Aorta (tissue), 5 donors: ENCODE measurements around the gene ADAM23. TPM values are rescaled to one million over a fixed set of nuclear protein-coding genes. Genes with fewer than 3 reads are reported as not detected.

Source experiments
- ATAC-seq: fragments of 200-7000 bp; cut with Tn5 transposase; one replicate; pipeline ENCODE4 v1.9.1; 2022; ENCODE audit warnings: moderate library complexity; ENCODE audit not compliant: low FRiP score
- DNase-seq, 2 donors: peaks; one replicate each; pipeline ENCODE4 v3.0.0-alpha.2; 2020
- H3K27ac ChIP-seq, 2 donors: one replicate each; pipeline ENCODE4 v1.5.1; 2013; ENCODE audit warnings: low read length in 2 of 2, mild to moderate bottlenecking in 2 of 2, moderate library complexity in 2 of 2, control low read depth in 1 of 2, inconsistent platforms in 1 of 2, low read depth in 1 of 2
- H3K27me3 ChIP-seq, 2 donors: one replicate each; pipeline ENCODE4 v1.6.1; 2013; ENCODE audit warnings: control low read depth in 1 of 2, low read length in 1 of 2, mild to moderate bottlenecking in 1 of 2, moderate library complexity in 1 of 2; ENCODE audit not compliant: insufficient read depth in 2 of 2, control insufficient read depth in 1 of 2
- H3K36me3 ChIP-seq, 2 donors: one replicate each; pipeline ENCODE4 v1.6.1; 2013; ENCODE audit warnings: control low read depth in 1 of 2, low read length in 1 of 2, mild to moderate bottlenecking in 1 of 2; ENCODE audit not compliant: insufficient read depth in 2 of 2, control insufficient read depth in 1 of 2
- H3K4me1 ChIP-seq, 2 donors: one replicate each; pipeline ENCODE4 v1.6.1; 2013; ENCODE audit warnings: low read length in 2 of 2, control low read depth in 1 of 2, mild to moderate bottlenecking in 1 of 2, moderate library complexity in 1 of 2; ENCODE audit not compliant: insufficient read depth in 2 of 2, control insufficient read depth in 1 of 2
- H3K4me3 ChIP-seq, 2 donors: one replicate each; pipeline ENCODE4 v1.5.1; 2013; ENCODE audit warnings: low read length in 2 of 2, control low read depth in 1 of 2, mild to moderate bottlenecking in 1 of 2
- H3K9me3 ChIP-seq: one replicate; pipeline ENCODE4 v1.6.1; 2013; ENCODE audit warnings: mild to moderate bottlenecking, low read length; ENCODE audit not compliant: control insufficient read depth
- WGBS, 2 donors: extraction: QIAGEN DNeasy Blood & Tissue Kit; methylation state at CpG; one replicate each; pipeline ENCODE4 v1.1.7; 2013; 5-methylcytosine and 5-hydroxymethylcytosine counted together
- intact Hi-C, 2 donors: fragments of 100-400 bp; cut with DNase I; formaldehyde crosslinking; loops; one replicate each; pipeline versions ENCODE4 v1.14.2 to v1.15.0; 2022
- polyA plus RNA-seq, 2 donors: library from polyadenylated mRNA; stranded (reverse); fragments of 200-250 nt; gene quantifications; one replicate each; pipeline ENCODE4 v1.2.3, GENCODE V29; 2013
- total RNA-seq, 2 donors: library from RNA; stranded (reverse); fragmentation: NEBNext Ultra II Directional; extraction: Animal tissue kit (Norgen Biotek cat#: 25700); gene quantifications; one replicate each; pipeline ENCODE4 v1.2.1, GENCODE V29; 2021
- donor health status: healthy with polysubstance abuse.
- donor health status: Bipolar disorder and iron deficiency.
- donor health status: DM: no; HTN: no; CAD: no.
- donor health status: DM: no; HTN: no; CAD: no.
- donor health status: DM: yes; HTN: yes; CAD: no.

Gene ADAM23
- total and polyA plus RNA-seq, 4 donors = 1.0 to 11.1 (median 2.8) TPM

DNA sequence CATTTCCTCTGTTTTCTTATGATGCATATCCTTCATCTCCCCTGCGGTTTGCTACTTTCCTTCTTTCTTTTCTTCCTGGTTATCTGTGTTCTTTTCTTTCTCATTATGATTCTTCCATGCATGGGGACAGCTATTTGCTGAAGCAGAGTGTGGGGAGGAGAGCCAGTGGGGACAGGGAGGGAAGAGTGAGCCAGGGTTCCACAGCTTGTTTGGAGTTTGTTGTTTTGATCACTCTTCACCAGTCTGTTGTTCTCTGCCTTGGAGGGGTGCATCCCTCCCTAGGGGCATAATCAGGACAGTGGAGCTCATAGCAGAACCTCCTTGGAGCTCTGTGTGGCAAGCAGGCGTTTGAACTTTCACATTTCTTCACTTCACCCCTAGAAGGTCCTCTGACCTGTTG lies 68.0 kb downstream of the ADAM23 start:
- DNase-seq (no peak), ATAC-seq (no peak)
- Histone ChIP-seq H3K4me1 (no peaks in the 10 kb centered on the region), H3K9me3 (no peaks in the 10 kb centered on the region), H3K27me3 (no peaks in the 10 kb centered on the region), H3K27ac (no peak overlapping the region), H3K4me3 (no peak overlapping the region), H3K36me3 (no peaks in the 10 kb centered on the region)
- intact Hi-C loops = no loop called here
- WGBS, 2 donors = 53 to 60% methylated on average over 2 of the region's 2 CpGs

DNA sequence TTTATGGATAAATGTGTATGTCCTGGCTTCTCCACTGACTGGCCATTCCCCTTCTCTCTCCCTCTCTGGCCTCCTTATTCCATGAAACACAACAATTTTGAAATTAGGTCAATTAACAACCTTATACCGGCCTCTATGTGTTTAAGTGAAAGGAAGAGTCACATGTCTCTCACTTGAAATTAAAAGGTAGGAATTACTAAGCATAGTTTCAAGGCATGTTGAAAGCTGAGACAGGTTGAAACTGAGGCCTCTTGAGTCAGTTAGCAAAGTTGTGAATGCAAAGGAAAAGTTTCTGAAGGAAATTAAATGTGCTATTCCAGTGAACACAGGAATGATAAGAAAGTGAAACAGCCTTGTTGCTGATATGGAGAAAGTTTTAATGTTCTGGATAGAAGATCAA lies 69.7 kb downstream of the ADAM23 start:
- Histone ChIP-seq H3K36me3 (no peaks in the 10 kb centered on the region), H3K4me1 (no peaks in the 10 kb centered on the region), H3K27ac (no peak overlapping the region), H3K27me3 (no peaks in the 10 kb centered on the region), H3K9me3 (no peaks in the 10 kb centered on the region), H3K4me3 (no peak overlapping the region)
- no peak for ATAC-seq
- no peak for DNase-seq
- intact Hi-C loops = no loop called here
- WGBS, 2 donors = 93% methylated on average over 1 of the region's 1 CpG

DNA sequence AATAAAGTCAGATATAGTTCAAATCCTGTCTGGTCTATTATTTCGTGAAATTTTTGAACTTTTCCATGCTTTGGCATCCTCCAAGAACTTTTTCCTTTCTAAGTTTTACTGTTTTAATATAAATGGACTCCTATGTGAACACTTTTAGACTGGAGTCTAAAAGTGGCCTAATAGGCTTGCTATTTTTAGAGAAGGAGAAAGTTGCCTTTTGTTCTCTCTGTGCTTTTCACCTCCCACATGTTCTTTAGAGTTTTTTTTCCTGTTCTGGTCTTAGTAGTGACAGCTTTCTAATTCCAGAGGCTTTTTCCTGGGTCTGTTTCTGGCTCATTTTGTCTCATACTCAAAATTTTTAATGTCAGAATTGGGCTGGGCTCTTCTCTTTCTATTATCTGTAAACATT lies 72.2 kb downstream of the ADAM23 start:
- Histone ChIP-seq H3K4me3 (no peak overlapping the region), H3K27ac (no peak overlapping the region), H3K9me3 (no peaks in the 10 kb centered on the region), H3K36me3 (no peaks in the 10 kb centered on the region), H3K27me3 (no peaks in the 10 kb centered on the region), H3K4me1 (no peaks in the 10 kb centered on the region)
- WGBS, 2 donors = 5 to 18% methylated on average over 1 of the region's 1 CpG
- DNase-seq = no peak
- ATAC-seq = no peak
- intact Hi-C loops = no loop called here

DNA sequence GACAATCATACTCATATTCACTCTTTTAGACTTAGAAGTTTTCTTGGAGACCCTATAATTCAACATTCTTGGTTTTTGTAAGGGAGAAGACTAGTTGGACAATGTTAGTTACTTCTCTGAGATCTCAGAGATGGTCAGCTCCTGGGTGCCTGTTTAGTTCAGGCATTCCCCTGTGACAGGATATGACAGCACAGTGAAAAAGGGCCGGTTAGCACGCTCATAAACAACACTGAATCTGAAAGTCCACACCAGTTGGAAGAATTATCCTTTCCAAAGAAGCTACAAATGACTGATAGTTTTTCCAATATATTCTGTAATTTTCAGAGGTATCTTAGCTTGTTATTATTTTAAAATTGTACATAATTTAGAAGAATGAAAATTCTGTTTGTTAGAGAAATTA lies 75.7 kb downstream of the ADAM23 start:
- 82 to 83% methylated on average over 2 of the region's 2 CpGs for WGBS, 2 donors
- DNase-seq (no peak), ATAC-seq (no peak)
- H3K9me3 ChIP-seq = no peaks in the 10 kb centered on the region
- no peaks in the 10 kb centered on the region for H3K4me1 ChIP-seq
- H3K27ac ChIP-seq = no peak overlapping the region
- no peaks in the 10 kb centered on the region for H3K36me3 ChIP-seq
- no peaks in the 10 kb centered on the region for H3K27me3 ChIP-seq
- intact Hi-C loops = no loop called here
- no peak overlapping the region for H3K4me3 ChIP-seq

DNA sequence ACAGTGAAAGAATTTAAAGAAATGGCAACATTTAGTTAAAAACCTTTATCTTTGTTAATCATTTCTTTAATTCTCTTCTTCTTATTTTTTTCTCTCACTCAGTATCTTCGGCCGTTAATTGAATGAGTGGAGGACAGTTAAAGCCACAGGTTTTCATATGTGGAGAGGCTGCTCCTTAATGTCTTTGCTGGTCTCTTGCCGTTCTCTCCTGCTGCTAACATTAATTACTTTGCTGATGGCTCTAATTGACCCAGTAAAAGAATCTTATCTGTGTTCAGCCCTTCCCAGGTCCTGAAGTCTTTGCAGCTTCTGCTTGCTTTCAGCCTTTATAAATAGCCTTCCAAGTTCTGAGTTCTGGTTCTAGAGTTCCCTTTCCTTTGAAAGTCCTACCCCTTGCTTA lies 77.1 kb downstream of the ADAM23 start:
- Histone ChIP-seq H3K9me3 (no peaks in the 10 kb centered on the region), H3K27me3 (no peaks in the 10 kb centered on the region), H3K4me1 (no peaks in the 10 kb centered on the region), H3K27ac (no peak overlapping the region), H3K36me3 (no peaks in the 10 kb centered on the region), H3K4me3 (no peak overlapping the region)
- intact Hi-C loops = no loop called here
- ATAC-seq (no peak), DNase-seq (no peak)
- WGBS, 2 donors = 81 to 83% methylated on average over 3 of the region's 3 CpGs

DNA sequence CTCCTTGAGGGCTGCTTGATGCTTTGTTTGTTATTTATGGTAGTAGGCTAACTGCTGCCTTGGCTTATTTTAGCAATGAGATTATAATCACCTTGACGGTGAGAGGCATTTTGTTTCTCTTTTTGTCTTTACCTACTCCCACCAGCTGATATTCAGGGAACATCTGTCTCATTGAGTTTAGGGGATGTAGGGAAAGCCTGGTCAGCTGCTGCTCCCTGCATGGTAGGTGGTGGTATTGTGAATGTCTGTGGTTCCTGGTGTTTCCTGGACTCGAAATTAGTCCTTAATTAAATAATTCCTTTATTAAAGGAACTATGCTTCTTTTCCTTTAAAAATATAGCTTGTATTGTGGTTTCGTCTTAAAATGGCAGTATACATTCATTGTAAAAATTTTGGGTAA lies 77.8 kb downstream of the ADAM23 start:
- intact Hi-C loops = no loop called here
- WGBS, 2 donors = 74 to 76% methylated on average over 3 of the region's 3 CpGs
- Histone ChIP-seq H3K36me3 (no peaks in the 10 kb centered on the region), H3K4me3 (no peak overlapping the region), H3K27me3 (no peaks in the 10 kb centered on the region), H3K4me1 (no peaks in the 10 kb centered on the region), H3K27ac (no peak overlapping the region), H3K9me3 (no peaks in the 10 kb centered on the region)
- no peak for DNase-seq
- ATAC-seq = no peak

DNA sequence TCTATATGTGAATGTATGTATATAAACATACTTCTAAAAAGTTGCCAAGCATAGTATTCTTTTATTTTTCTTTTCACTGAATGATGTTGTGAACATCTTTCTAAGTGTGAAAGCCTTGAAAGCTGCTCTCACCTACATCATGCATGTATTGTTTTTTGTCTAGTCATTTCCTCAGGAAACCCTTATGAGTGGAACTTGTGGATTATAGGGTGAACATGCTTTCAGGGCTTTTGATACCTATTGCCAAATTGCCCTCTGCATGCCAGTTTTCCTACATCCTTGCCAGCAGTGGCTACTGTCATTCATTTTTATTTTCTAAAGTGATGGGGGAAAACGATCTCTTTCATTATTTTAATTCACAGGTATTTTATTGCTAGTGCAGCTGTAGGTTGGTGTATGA lies 78.3 kb downstream of the ADAM23 start:
- H3K4me1 ChIP-seq = no peaks in the 10 kb centered on the region
- H3K9me3 ChIP-seq = no peaks in the 10 kb centered on the region
- H3K36me3 ChIP-seq = no peaks in the 10 kb centered on the region
- WGBS, 2 donors = 71 to 73% methylated on average over 1 of the region's 1 CpG
- H3K27me3 ChIP-seq = no peaks in the 10 kb centered on the region
- intact Hi-C loops = no loop called here
- no peak overlapping the region for H3K4me3 ChIP-seq
- DNase-seq = no peak
- H3K27ac ChIP-seq = no peak overlapping the region
- ATAC-seq = no peak

DNA sequence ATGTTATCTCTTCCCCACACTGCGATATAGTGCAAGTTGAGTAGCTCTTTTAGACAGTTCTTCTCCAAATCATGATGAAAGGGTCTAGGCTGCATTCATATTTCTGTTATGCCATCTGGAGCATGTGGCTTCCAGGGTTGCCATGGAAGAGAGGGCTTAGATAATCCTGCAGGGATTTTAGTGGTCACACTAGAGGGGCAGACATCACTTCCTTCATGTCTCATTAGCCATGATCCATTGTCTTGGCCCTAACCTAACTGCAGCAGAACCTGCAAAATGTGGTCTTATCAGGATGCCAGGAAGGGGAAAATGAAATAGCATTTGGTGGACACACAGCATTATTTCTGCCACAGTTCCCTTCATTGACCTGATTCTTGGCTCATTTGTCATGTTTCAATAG lies 83.1 kb downstream of the ADAM23 start:
- no peaks in the 10 kb centered on the region for H3K4me1 ChIP-seq
- no peaks in the 10 kb centered on the region for H3K9me3 ChIP-seq
- no peak for ATAC-seq
- intact Hi-C loops = no loop called here
- DNase-seq = no peak
- no peak overlapping the region for H3K27ac ChIP-seq
- WGBS, 2 donors = 36 to 48% methylated on average over 1 of the region's 1 CpG
- H3K36me3 ChIP-seq = no peaks in the 10 kb centered on the region
- H3K4me3 ChIP-seq = no peak overlapping the region
- no peaks in the 10 kb centered on the region for H3K27me3 ChIP-seq

DNA sequence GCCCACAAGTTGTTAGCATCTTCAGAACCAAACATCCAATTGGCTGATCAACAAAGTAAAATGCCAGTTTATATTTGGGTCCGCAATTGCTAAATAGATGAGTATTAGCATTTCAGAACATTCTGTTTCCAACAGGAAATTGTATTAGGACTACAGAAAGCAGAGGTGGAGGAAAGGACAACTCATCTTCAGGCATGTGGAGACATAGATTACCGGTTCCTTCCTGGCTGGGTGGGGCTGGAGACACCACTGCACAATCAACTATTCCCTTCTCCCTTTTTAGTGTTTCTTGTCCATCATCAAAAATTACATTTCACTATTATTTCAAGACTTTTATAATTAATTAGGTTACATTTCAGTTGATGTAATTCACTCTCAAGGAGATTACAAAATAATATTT lies 83.8 kb downstream of the ADAM23 start:
- no peaks in the 10 kb centered on the region for H3K4me1 ChIP-seq
- no peak overlapping the region for H3K27ac ChIP-seq
- H3K4me3 ChIP-seq = no peak overlapping the region
- no peaks in the 10 kb centered on the region for H3K9me3 ChIP-seq
- ATAC-seq (no peak), DNase-seq (no peak)
- H3K27me3 ChIP-seq = no peaks in the 10 kb centered on the region
- intact Hi-C loops = no loop called here
- no peaks in the 10 kb centered on the region for H3K36me3 ChIP-seq
- WGBS, 2 donors = 94 to 96% methylated on average over 2 of the region's 2 CpGs
